ENCODE data around the gene NEURL2. TPM values are rescaled to one million over a fixed set of nuclear protein-coding genes. Genes with fewer than 3 reads are reported as not detected.
A peak's percentile ranks its signal among the peaks of the same experiment; 100 is the strongest.

Gene NEURL2
- total RNA-seq, 1 donor from 2014 or later = 3.3 TPM

- Mint-ChIP-seq H3K27me3 (ENCODE audit: low read depth) (no peaks in the 10 kb centered on the region), H3K27ac (no peak overlapping the region), H3K9me3 (no peaks in the 10 kb centered on the region), H3K36me3 (ENCODE audit: low read depth) (peaks cover 3% of the 10 kb centered on the region), H3K4me3 (ENCODE audit: low read depth) (no peak overlapping the region), H3K4me1 (ENCODE audit: low read depth) (peaks cover 7% of the 10 kb centered on the region)
- DNase-seq (ENCODE audit: low spot score) = no peak
- intact Hi-C loops (cut with micrococcal nuclease) = no loop called here
Observed at GRCh38 chr20:45872626-45873025, 18.4 kb downstream of the NEURL2 start.

GRCh38 chr20:45867819-45868176 lies 23.2 kb downstream of the NEURL2 start:
- Mint-ChIP-seq H3K4me1 (ENCODE audit: low read depth) (peaks cover 3% of the 10 kb centered on the region), H3K36me3 (ENCODE audit: low read depth) (peaks cover 10% of the 10 kb centered on the region), H3K27me3 (ENCODE audit: low read depth) (no peaks in the 10 kb centered on the region), H3K27ac (no peak overlapping the region), H3K9me3 (no peaks in the 10 kb centered on the region), H3K4me3 (ENCODE audit: low read depth) (no peak overlapping the region)
- no peak for DNase-seq (ENCODE audit: low spot score)
- intact Hi-C loops (cut with micrococcal nuclease) = no loop called here

DNA sequence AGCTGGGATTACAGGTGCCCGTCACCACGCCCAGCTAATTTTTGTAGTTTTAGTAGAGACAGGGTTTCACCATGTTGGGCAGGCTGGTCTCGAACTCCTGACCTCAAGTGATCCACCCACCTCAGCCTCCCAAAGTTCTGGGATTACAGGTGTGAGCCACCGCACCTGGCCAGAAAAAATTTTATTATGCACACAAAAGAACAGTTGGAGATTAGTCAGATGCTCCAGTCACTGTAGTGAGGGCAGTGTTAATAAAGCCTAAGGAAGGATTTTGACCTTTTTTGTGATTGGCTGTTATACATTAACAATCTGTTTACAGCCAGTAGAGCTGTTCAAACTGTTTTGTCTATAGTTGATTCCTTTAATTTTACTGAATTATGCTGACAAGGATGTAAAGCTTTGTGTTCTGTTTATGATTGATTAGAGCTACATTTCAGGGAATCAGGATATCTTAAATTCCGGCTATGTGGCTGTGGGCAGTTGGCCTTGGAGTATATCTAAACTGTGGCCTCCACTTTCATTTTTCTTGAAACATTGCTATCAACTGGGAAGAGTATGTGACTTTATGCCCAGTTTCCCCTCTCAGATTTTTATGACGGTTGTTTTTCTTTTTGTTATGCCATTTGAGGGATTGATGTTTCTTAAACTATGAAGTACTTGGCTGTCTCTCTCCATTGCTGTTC lies 23.7 kb downstream of the NEURL2 start:
- H3K27ac Mint-ChIP-seq = no peak overlapping the region
- no peak for DNase-seq (ENCODE audit: low spot score)
- no peak overlapping the region for H3K4me3 Mint-ChIP-seq (ENCODE audit: low read depth)
- H3K36me3 Mint-ChIP-seq (ENCODE audit: low read depth) = peaks cover 8% of the 10 kb centered on the region
- H3K27me3 Mint-ChIP-seq (ENCODE audit: low read depth) = no peaks in the 10 kb centered on the region
- intact Hi-C loops (cut with micrococcal nuclease) = no loop called here
- no peaks in the 10 kb centered on the region for H3K9me3 Mint-ChIP-seq
- H3K4me1 Mint-ChIP-seq (ENCODE audit: low read depth) = peaks cover 3% of the 10 kb centered on the region

- H3K27me3 Mint-ChIP-seq (ENCODE audit: low read depth) = no peaks in the 10 kb centered on the region
- no peak overlapping the region for H3K27ac Mint-ChIP-seq
- H3K36me3 Mint-ChIP-seq (ENCODE audit: low read depth) = peaks cover 7% of the 10 kb centered on the region
- peaks cover 3% of the 10 kb centered on the region for H3K4me1 Mint-ChIP-seq (ENCODE audit: low read depth)
- intact Hi-C loops (cut with micrococcal nuclease) = no loop called here
- H3K9me3 Mint-ChIP-seq = no peaks in the 10 kb centered on the region
- no peak overlapping the region for H3K4me3 Mint-ChIP-seq (ENCODE audit: low read depth)
- DNase-seq (ENCODE audit: low spot score) = no peak
Observed at GRCh38 chr20:45866454-45866853, 24.6 kb downstream of the NEURL2 start.

DNA sequence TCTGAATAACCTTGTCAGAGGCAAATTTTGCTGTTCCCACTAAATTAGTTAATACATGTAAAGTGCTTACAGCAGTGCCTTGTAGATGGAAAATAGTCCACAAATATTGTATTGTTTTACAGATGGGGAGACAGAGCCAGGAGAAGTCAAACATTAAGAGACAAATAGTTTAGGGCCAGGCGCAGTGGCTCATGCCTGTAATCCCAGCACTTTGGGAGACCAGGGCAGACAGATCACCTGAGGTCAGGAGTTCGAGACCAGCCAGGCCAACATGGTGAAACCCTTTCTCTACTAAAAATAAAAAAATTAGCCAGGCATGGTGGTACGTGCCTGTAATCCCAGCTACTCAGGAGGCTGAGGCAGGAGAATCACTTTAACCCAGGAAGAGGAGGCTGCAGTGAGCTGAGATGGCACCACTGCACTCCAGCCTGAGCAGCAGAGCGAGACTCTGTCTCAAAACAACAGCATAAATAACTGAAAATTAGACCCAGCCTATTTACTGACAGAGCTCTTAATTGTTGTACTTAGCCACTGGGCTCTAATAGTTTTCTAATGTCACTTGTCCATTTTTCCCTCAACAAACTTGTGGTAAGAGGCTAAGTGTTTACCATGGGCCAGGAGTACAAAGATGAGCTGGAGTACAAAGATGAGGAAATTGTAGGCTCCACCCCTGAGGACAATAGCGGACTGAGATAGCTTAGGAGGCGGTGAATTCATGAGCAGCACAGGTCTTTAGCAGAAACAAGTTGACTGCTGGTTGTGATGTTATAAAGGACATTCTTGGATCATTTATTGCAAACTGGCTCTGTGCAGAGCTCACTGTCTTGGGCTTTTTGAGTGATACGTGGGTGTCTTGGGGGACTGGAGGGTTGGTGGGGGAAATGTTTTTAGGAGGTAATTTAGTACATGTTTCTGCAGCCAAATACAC lies 27.2 kb downstream of the NEURL2 start:
- H3K4me1 Mint-ChIP-seq (ENCODE audit: low read depth) = peaks cover 10% of the 10 kb centered on the region
- DNase-seq (ENCODE audit: low spot score) = no peak
- H3K9me3 Mint-ChIP-seq = no peaks in the 10 kb centered on the region
- peaks cover 18% of the 10 kb centered on the region for H3K36me3 Mint-ChIP-seq (ENCODE audit: low read depth)
- intact Hi-C loops (cut with micrococcal nuclease) = no loop called here
- H3K4me3 Mint-ChIP-seq (ENCODE audit: low read depth) = no peak overlapping the region
- H3K27me3 Mint-ChIP-seq (ENCODE audit: low read depth) = no peaks in the 10 kb centered on the region
- H3K27ac Mint-ChIP-seq = no peak overlapping the region

DNA sequence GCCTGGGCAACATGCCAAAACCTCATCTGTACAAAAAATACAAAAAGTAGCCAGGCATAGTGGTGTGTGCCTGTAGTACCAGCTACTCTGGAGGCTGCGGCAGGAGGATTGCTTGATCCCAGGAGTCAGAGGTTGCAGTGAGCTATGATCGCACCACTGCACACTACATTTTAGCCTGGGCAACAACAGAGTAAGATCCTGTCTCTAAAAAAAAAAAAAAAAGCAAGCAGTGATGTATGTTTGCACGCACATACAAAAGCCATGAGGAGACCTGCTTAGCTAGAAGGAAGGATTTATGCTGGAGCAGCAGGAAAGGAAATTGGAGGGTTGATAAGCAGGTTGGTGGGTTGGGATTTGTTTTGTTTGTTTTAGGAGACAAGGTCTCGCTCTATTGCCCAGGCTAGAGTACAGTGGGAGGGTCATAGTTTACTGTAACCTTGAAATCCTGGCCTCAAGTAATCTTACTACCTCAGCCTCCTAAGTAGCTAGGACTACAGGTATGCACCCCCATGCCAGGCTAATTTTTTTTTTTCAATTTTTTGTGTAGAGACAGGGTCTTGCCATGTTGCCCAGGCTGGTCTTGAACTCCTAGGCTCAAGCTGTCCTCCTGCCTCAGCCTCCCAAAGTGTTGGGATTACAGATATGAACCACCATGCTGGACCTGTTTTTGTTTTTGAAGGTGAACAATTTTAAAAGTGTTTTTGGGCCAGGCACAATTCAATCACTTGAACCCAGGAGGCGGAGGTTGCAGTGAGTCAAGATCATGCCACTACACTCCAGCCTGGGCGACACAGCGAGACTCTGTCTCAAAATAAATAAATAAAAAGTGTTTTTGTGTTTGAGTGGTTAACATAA lies 29.6 kb downstream of the NEURL2 start:
- intact Hi-C loops (cut with micrococcal nuclease) = no loop called here
- DNase-seq (ENCODE audit: low spot score) = no peak
- H3K27me3 Mint-ChIP-seq (ENCODE audit: low read depth) = no peaks in the 10 kb centered on the region
- H3K27ac Mint-ChIP-seq = no peak overlapping the region
- H3K9me3 Mint-ChIP-seq = no peaks in the 10 kb centered on the region
- no peak overlapping the region for H3K4me3 Mint-ChIP-seq (ENCODE audit: low read depth)
- H3K4me1 Mint-ChIP-seq (ENCODE audit: low read depth) = peaks cover 22% of the 10 kb centered on the region
- peaks cover 18% of the 10 kb centered on the region for H3K36me3 Mint-ChIP-seq (ENCODE audit: low read depth)

- Mint-ChIP-seq H3K36me3 (ENCODE audit: low read depth) (peaks cover 18% of the 10 kb centered on the region), H3K9me3 (no peaks in the 10 kb centered on the region), H3K4me1 (ENCODE audit: low read depth) (peaks cover 27% of the 10 kb centered on the region), H3K4me3 (ENCODE audit: low read depth) (no peak overlapping the region), H3K27me3 (ENCODE audit: low read depth) (no peaks in the 10 kb centered on the region), H3K27ac (no peak overlapping the region)
- DNase-seq (ENCODE audit: low spot score) = no peak
- intact Hi-C loops (cut with micrococcal nuclease) = no loop called here
Observed at GRCh38 chr20:45860560-45861220, 30.3 kb downstream of the NEURL2 start.

GRCh38 chr20:45859916-45860315 lies 31.1 kb downstream of the NEURL2 start:
- Mint-ChIP-seq H3K27ac (no peak overlapping the region), H3K9me3 (no peaks in the 10 kb centered on the region), H3K36me3 (ENCODE audit: low read depth) (peaks cover 21% of the 10 kb centered on the region), H3K4me3 (ENCODE audit: low read depth) (no peak overlapping the region), H3K27me3 (ENCODE audit: low read depth) (no peaks in the 10 kb centered on the region), H3K4me1 (ENCODE audit: low read depth) (peaks cover 28% of the 10 kb centered on the region)
- intact Hi-C loops (cut with micrococcal nuclease) = loop anchor here (5.0 kb wide), 1 partner anchor 48 kb away; the partner anchor contains the start of gene UBE2C
- DNase-seq (ENCODE audit: low spot score) = no peak

DNA sequence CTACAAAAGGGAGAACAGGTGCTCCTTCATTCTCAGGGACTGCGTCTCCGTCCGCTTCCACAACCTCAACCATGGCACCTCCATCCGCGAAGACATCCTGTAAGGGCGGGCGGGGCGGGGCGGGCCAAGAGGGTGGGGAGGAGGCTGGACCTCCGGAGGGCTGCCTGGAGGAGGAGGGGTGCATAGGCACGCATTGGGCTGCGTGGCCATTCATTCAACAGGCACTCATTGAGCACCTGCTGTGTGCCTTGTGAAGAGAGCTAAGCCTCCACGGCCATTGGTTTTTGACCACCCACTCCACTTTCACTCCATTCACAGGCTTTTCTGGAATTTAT lies 33.2 kb downstream of the NEURL2 start:
- DNase-seq (ENCODE audit: low spot score) = no peak
- Mint-ChIP-seq H3K4me1 (ENCODE audit: low read depth) (peaks cover 30% of the 10 kb centered on the region), H3K27me3 (ENCODE audit: low read depth) (no peaks in the 10 kb centered on the region), H3K27ac (peak overlapping the region; percentile 99), H3K4me3 (ENCODE audit: low read depth) (peak overlapping the region; percentile 97), H3K9me3 (no peaks in the 10 kb centered on the region), H3K36me3 (ENCODE audit: low read depth) (peaks cover 29% of the 10 kb centered on the region)
- intact Hi-C loops (cut with micrococcal nuclease) = loop anchor here (1.0 to 5.0 kb wide), 7 partner anchors 23 to 115 kb away; partner anchors contain the start of genes CTSA, NEURL2, PCIF1 and UBE2C

GRCh38 chr20:45857114-45857881 lies 33.7 kb downstream of the NEURL2 start, which contains the start of the genes ACOT8 and ZSWIM3:
Gene ACOT8 (minus strand): TSS chr20:45857392. CDS start chr20:45857315, 77 bp downstream.
Gene ZSWIM3 (plus strand): TSS chr20:45857614. CDS start chr20:45857826, 212 bp downstream.
- Mint-ChIP-seq H3K27me3 (ENCODE audit: low read depth) (no peaks in the 10 kb centered on the region), H3K27ac (peak within 1 kb of the TSS; percentile 99), H3K4me3 (ENCODE audit: low read depth) (peak within 1 kb of the TSS; percentile 97), H3K9me3 (no peaks in the 10 kb centered on the region), H3K4me1 (ENCODE audit: low read depth) (peaks cover 30% of the 10 kb centered on the region), H3K36me3 (ENCODE audit: low read depth) (peaks cover 31% of the 10 kb centered on the region)
- DNase-seq (ENCODE audit: low spot score) = peak; percentile 95
- intact Hi-C loops (cut with micrococcal nuclease) = loop anchor here (1.0 to 5.0 kb wide), 7 partner anchors 22 to 116 kb away; partner anchors contain the start of genes CTSA, NEURL2, PCIF1 and UBE2C

DNA sequence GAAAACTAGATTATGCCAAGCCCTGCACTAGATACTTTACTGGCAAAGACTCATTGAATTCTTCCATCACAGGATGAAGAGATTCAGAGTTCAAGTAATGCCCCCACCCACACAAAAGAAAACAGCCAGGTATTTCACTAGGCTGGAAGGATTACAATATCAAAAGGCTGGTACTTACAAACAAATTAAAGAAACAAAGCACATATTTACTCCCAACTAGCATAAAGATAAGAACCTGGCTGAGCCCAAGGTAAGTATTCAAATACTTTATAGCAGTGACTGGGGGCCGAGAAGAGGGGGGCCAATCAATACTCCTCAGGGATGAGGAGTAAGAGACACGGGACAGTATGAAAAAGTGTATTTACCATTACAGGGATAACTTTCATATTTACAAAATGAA lies 37.5 kb downstream of the NEURL2 start:
- DNase-seq (ENCODE audit: low spot score) = no peak
- Mint-ChIP-seq H3K4me1 (ENCODE audit: low read depth) (peaks cover 17% of the 10 kb centered on the region), H3K27me3 (ENCODE audit: low read depth) (no peaks in the 10 kb centered on the region), H3K27ac (no peak overlapping the region), H3K36me3 (ENCODE audit: low read depth) (peaks cover 43% of the 10 kb centered on the region), H3K9me3 (no peaks in the 10 kb centered on the region), H3K4me3 (ENCODE audit: low read depth) (no peak overlapping the region)
- intact Hi-C loops (cut with micrococcal nuclease) = no loop called here

Data from activated T-helper 2 cell treated with anti-CD3 and anti-CD28 coated beads, Interferon-gamma antibody, Interleukin-2, Interleukin-4, amounts not matched to agents 10 μg/mL and 5 μg/mL and 100 μg/mL, durations not matched to agents 14 hours and 24 hours and 36 hours (primary cell).